SK-MEL-5 (cell line): ENCODE results near the gene RYR3. TPM values are rescaled to one million over a fixed set of nuclear protein-coding genes. Genes with fewer than 3 reads are reported as not detected.

Source experiments
- DNase-seq: peaks from one replicate; pipeline ENCODE4 v3.0.0-alpha.2; 2016; ENCODE audit warnings: low read depth, low spot score
- in situ Hi-C: cut with HindIII; loops from 2 replicates; pipeline ENCODE4 v1.10.0; 2016; ENCODE audit warnings: low sequenced_read_pairs, high pct_unique_total_duplicates, low pct_unique_long_range_greater_than_20kb
- total RNA-seq: library from RNA; depleted of rRNA; stranded (reverse); fragments of >200 nt; shearing (Covaris generic); gene quantifications from 2 replicates; pipeline ENCODE4 v1.2.3, GENCODE V29; 2014

The RYR3 gene
- total RNA-seq, 1 experiment from 2014 or later = 0.16 TPM

DNA sequence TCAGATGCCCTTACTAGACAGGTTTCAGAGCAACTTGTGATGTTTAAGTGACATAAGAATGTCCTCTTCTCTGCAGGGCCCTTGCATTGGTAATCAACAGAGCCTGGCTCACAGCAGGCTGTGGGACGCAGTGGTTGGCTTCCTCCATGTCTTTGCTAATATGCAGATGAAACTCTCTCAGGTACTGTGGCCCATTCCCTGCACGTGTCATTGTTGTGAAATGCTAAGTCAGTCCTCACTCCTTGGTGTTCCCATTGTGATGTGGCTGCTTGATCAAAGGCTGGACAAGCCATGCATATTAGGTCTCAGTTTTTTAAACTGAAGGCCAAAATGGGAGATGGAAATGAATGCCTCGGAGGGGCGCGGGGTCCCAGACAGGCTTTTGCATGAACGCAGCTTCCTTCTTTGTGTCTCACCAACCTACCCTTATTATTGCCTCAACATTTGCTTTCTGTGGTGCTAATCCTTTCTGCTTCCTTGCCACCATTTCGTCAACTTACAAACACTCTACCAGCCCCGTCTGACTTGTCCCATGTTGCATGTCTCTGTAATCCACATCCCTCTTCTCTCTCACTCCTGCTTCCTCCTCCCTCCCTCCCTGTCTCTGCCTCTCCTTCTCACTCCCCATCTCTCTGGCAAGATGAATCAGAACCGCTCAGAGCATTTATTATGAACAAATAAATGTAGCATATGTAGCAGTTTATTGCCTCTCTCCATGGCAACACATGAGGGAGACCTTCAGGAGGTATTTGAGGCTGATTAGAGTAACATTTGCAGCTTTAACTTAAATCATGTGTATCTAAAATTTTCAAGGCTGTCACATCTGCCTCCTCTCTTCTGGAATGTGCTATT lies 524.4 kb downstream of the RYR3 start:
- in situ Hi-C loops = no loop called here
- no peak for DNase-seq

DNA sequence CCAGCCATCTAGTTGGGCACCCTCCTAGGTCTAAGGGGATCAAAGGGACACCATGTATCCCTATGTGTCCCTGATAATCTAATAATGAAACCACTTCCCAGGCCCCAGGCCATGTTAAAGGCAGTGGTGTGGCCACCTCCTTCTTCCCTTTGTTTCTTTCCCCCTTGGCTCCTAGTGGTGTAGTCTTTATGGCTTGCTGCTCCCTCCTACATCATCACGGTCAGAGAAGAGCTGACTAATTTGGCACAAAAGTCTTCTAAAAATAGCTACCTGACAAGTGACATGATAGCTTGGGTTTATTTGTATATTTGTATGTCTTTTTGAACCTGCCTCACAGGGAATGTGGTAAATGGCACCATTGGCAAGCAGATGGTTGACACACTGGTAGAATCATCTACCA lies 526.5 kb downstream of the RYR3 start:
- in situ Hi-C loops = no loop called here
- no peak for DNase-seq

- in situ Hi-C loops = no loop called here
Observed at GRCh38 chr15:33839540-33839939, 528.8 kb downstream of the RYR3 start.

DNA sequence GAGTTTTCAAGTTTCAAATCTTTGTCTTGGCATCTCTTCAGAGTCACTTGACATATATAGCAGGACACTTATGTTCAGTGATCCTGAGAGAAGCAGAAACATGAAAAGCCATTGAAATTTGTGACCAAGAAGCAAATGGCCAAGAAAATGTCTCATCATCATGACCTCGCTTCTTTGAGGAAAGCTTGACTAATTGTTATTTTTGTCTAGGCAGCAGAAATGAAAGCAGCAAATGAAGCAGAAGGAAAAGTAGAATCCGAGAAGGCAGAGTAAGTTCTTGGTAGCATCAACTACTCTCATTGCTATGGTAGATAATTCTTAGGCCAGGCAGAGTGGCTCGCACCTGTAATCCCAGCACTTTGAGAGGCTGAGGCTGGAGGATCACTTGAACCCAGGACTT lies 529.8 kb downstream of the RYR3 start:
- DNase-seq = no peak
- in situ Hi-C loops = no loop called here

More at GRCh38 chr15:33839540-33839939, 528.8 kb downstream of the RYR3 start:
- no peak for DNase-seq

DNA sequence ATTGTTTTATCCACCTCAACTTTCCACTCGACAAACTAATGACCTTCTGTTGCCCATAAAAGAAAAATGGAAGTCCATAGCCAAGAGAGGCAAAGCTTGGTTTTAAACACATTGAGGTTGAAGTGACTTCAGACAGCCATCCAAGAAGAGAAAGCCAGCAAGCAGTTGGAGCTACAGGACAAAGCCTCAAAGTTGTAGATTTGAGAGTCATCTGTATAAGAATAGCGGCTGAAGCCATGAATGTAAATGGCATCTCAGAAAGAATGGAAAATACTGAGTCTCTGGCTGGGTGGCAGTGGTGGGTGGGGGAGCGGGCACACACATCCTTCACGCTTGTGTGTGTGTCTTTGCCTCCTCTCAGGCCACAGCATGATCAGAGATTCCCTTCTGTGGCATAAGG lies 533.4 kb downstream of the RYR3 start:
- DNase-seq = no peak
- in situ Hi-C loops = no loop called here

DNA sequence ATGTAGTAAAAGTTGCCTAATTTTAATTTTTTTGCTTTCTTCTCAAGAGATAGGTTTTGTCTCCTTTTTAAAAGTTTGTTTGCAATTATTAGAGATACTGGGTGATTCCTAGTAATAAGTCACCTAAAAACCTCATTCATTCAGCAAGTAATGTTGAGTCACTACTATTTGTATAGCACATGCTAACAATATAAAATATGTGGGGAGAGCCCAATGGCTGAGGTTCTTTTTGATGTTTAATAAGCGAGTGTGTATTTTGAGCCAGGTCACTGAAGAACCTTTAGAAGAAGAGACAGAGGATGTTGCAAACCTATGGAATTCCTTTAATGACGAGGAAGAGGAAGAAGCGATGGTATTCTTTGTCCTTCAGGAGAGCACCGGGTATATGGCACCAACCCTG lies 533.8 kb downstream of the RYR3 start:
- DNase-seq = no peak
- in situ Hi-C loops = no loop called here

GRCh38 chr15:33846142-33846541 lies 535.4 kb downstream of the RYR3 start:
- in situ Hi-C loops = no loop called here
- DNase-seq = peak; percentile 16

GRCh38 chr15:33846862-33847261 lies 536.1 kb downstream of the RYR3 start:
- in situ Hi-C loops = no loop called here
- DNase-seq = no peak

GRCh38 chr15:33848011-33848410 lies 537.2 kb downstream of the RYR3 start:
- in situ Hi-C loops = no loop called here
- no peak for DNase-seq

DNA sequence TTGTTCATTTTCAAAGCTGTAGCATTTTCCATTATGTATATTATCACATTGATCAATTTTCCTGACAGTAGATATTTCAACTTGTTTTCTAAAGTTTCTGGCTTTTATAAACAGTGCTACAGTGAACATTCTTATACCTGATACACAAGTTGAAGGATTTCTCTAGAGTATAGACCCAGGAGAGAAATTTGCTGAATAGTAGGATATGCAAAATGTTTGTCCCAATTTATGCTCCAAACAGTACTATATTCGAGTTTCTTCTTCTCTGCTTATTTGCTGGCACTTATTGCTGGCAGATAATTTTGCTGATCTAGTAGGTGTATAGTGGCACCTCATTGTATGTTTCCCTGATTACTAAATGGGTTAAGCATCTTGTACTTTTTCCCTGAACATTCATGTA lies 540.3 kb downstream of the RYR3 start:
- no peak for DNase-seq
- in situ Hi-C loops = no loop called here

GRCh38 chr15:33852094-33852493 lies 541.3 kb downstream of the RYR3 start:
- in situ Hi-C loops = no loop called here
- DNase-seq = no peak

GRCh38 chr15:33852570-33852969 lies 541.8 kb downstream of the RYR3 start:
- DNase-seq = no peak

GRCh38 chr15:33857726-33858125 lies 547.0 kb downstream of the RYR3 start:
- no peak for DNase-seq
- in situ Hi-C loops = no loop called here

More at GRCh38 chr15:33852570-33852969, 541.8 kb downstream of the RYR3 start:
- in situ Hi-C loops = no loop called here

DNA sequence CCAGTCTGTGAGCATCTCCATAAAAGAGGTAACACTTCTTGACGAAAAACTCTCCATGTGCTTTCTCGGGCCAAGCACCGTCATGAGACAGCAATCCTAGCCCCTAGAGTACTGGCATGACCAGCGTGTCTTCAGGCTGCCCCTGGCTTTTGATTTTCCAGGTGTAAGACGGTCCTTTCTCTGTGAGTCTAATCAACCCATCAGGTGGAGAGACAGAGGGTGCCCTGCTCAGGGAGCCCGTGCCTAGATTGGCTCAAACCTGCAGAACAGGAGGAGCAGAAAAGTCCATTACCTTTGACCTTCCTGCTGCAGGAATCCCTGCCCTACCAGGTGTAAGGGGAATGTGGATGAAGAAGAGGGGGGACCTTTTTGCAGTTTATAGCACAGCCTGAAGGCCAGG lies 548.1 kb downstream of the RYR3 start:
- no peak for DNase-seq

DNA sequence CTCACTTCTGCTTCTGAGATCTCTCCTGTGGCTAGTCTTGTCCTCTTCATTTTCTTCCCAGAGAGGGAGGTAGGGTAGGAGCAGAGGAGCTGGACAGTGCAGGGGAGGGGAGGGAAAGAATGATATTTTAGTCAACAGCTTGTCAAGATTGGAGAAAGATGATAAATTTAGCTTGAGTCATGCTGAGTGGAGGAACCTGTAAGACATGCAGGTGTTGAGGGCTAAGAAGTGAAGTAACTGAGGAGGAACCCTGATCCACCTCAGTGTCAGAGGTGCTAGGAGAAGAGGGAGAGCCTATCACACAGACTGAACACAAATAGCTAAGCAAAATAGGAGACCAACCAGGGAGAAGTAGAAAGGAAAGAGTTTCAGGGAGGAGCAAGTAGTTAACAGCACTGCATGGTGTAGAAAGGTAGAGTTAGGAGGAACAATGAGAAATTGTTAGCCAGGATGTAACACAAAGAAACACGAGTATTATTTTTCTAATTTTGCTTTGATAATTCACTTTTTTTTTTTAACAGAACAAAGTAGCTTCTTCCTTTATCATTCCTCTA lies 549.3 kb downstream of the RYR3 start:
- in situ Hi-C loops = no loop called here
- no peak for DNase-seq

More for the DNA sequence above, 548.1 kb downstream of the RYR3 start:
- in situ Hi-C loops = no loop called here

DNA sequence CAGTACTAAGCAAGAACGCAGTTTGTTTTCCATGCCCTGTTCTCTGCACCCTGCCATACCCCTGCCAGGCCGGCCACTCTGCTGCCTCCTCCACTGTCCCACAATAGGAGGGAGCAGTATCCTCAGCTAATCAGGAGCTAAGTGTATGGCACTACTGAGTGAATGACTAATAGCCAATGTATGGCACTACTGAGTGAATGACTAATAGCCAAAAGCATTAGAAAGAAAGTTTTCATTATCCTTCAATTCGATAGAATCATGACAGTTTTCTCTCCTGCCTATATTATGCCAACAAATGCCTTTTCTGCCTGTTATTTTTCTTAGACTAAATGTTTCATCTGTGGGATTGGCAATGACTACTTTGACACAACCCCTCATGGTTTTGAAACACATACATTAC lies 550.0 kb downstream of the RYR3 start:
- DNase-seq = no peak
- in situ Hi-C loops = no loop called here

GRCh38 chr15:33864360-33865075 lies 553.8 kb downstream of the RYR3 start:
- DNase-seq = no peak
- in situ Hi-C loops = no loop called here

DNA sequence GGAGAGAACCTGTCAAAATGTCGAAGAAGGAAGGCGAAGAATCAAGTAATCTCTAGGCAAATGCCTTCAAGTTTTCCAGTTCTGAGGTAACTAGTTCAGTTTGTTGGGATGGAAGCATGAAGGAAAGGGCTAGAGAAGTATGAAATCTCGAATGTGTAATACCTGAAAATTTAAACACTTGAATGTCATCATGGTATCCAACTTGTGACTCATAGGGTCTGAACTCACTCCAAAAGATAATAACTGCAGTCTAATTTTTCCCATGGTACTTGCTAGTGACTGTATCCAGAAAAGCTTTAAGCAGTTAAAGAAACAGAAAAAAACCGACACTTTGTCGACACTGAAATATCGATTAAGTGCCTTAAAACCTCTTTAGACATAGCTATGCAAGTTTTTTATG lies 554.6 kb downstream of the RYR3 start:
- in situ Hi-C loops = no loop called here
- no peak for DNase-seq
